HG03139 (cell line): Measurements from ENCODE around the gene MAP7D1.
"Not testable (repeated sequence)": the region's sequence is repeated elsewhere in the genome, so short reads cannot be mapped to it uniquely, and the experiment has no call there.

Experiments used
- ATAC-seq: cut with Tn5 transposase; IDR thresholded peaks from one replicate; pipeline ENCODE4 v1.9.1; 2021; ENCODE audit not compliant: unreplicated experiment

The MAP7D1 gene

DNA sequence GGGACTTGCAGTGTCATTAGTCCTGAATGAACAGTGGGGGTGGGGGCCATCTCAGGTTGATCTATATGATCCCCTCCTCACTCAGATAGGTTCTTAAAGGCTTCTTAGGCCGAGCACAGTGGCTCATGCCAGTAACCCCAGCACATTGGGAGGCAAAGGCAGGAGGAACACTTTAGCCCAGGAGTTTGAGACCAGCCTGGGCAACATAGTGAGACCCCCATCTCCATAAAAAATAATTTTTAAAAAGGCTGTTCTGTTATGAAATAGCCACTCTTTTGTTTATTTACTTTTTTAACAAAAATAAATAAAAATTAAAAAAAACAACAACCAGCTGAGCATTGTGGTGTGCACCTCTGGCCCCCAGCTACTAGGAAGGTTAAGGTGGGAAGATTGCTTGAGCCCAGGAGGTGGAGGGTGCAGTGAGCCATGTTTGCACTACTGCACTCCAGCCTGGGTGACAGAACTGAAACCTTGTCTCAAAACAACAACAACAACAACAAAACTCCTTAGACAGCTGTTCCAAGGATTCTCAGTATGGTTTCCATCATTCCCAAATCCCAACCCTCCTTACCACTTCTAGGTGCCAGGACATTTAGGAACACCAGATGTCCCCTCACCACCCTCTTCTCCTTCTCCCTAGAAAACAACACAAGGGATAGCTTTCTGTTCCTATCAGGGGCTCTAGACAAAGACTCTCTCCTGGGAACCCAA, 4.7 kb upstream of the MAP7D1 start:
- no peak for ATAC-seq

DNA sequence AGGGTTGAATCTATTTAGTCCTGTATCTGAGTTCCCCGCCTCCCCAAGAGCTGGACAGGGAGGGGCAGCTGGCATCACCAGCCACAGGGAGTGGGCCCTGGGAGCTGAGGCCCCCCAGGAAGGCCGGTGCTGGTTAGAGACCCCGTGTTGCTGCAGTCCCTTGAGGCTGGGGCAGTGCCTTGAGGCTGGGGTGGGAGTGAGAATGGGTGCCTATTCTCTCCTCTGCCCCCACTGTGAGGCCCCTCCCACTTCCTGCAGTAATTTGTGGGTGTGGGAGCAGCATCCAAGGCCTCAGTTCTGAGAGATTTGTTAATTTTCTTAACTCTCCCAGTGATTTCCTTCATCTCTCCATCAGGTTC, 4.1 kb upstream of the MAP7D1 start:
- ATAC-seq = no peak

DNA sequence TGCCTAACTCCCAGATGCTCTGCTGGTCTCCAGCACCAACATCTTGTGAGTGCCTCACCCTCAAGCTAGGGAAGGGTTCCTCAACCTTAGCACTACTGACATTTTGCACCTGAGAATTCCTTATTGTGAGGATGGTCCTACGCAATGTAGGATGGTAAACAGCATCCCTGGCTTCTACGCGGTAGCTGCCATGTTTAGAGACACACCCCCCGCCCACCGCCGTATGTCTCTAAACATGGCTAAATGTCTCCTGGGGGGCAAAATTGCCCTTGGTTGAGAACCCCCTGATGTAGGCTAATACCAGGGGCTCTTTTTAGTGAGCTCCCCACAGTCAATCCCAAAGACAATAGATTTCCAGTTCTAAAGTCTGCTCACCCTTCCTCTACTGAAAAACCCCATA, 2.5 kb upstream of the MAP7D1 start:
- no peak for ATAC-seq

DNA sequence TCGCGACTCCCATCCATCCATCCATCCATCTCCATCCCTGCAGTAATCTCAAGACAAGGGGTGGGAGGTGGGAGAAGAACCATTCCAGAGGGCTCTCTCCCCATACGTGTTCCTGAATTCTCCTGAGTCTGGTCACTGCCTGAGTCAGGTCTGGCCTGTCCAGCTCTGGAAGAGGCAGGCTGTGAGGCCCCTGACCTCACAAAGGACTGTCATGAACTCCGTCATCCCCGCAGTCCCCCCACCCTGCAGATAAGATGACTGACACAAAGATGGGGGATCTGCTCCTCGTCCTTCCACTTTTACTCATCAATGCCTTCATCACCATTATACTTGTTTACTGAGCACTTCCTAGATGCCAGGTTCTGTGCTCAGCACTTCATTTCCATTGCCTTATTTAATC, 1.6 kb upstream of the MAP7D1 start:
- ATAC-seq = no peak

DNA sequence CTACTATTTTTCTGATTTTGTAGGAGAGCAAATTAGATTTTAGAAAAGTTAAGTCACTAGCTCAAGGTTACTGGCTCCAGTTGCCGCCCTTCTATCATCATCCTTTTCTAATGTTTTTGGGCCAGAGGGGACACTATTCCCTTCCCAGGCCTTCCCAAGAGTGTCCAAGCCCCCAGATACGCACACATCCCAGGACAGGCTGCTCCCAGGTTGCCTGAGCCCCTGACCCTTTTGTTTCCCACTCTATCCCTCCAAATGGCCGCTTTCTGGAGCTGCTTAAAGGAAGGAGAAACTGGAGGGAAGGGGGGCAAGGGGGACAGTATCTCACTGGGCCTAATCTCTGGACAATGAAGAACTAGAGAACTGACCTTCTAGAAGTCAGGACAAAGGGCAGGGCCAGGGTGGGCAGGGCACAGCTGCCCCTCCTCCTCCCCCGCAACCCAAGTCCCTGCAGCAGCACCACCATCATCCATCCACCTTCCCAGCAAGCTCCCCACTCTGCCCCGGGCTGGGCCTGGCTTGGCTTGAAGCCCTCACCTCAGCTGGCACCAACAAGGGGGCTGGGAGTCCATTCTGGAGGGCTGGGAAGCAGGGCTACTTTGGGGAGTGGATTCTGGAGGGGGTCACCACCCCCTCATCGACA, 1.1 kb upstream of the MAP7D1 start:
- ATAC-seq = no peak

DNA sequence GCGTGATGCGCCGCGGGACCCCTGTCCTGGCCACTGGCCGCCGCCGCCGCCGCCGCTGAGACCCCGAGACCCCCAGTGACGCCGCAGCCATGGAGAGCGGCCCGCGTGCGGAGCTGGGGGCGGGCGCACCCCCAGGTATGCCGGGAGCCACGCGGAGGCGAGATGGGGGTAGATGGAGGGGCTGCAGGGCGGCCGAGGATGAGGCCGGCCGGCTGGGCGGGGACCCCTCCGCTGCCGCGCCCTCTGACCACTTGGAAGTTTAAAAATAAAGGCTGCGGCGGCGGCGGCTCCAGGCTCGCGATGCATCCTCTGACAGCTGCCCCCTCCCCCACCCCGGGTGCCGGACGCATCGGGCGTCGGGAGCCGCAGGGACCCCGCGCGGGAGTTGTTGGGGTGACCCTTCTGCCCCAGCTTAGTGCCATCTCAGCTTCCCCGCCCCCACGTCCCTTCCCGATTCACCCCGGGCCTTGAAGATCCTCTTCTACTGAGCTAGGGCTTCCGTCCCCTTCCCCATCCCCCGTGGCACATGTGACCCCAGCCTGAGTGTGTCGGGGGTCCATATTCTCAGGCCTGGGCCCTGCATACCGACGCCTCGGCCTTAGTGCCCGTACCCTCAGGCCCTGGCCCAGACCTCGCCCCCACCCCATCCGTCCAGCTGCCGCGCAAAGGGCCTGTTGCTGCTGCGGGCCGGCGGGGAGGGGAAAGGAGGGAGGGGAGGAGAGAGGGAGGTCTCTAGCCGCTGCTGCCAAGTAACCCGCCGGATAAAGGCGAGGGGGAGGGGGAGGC, 562 bp downstream of the MAP7D1 start:
- peak; percentile 15 for ATAC-seq

DNA sequence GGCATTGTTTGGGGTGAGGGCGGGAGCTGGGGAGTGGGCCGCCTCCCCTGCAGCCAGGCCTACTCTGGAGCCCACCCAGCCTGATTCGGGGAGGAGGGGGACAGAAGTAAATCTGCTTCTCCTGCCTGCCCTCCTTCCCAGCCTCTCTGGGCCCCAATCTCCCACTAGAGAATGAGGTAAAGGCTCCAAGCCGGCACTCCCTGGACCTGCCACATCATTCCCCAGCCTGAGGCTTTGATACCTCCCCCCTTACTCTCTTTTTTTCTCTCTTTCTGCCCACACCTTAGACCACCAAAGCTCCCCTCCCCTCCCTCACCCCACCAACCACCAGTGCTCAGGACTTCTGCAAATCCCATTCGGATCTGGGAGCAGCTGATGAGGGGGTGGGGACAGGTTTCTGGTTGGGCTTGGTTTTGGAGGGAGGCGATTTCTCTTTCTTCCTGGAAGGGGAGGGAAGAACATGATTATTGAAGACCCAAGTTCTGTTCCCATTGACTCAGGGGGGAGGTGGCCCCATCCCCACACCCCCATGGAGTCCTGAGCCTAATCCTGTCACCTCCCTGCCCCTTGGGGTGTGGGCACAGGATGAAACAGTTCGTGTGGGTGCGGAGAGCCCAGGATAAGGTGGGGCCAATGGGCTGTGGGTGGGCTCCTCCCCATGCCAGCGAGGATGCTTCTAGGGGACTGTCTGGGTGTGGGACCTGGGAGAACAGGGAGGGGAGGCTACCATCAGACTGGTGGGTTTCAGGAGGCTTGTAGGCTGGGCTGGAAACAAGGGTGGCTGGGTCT, 1.3 kb downstream of the MAP7D1 start:
- no peak for ATAC-seq

DNA sequence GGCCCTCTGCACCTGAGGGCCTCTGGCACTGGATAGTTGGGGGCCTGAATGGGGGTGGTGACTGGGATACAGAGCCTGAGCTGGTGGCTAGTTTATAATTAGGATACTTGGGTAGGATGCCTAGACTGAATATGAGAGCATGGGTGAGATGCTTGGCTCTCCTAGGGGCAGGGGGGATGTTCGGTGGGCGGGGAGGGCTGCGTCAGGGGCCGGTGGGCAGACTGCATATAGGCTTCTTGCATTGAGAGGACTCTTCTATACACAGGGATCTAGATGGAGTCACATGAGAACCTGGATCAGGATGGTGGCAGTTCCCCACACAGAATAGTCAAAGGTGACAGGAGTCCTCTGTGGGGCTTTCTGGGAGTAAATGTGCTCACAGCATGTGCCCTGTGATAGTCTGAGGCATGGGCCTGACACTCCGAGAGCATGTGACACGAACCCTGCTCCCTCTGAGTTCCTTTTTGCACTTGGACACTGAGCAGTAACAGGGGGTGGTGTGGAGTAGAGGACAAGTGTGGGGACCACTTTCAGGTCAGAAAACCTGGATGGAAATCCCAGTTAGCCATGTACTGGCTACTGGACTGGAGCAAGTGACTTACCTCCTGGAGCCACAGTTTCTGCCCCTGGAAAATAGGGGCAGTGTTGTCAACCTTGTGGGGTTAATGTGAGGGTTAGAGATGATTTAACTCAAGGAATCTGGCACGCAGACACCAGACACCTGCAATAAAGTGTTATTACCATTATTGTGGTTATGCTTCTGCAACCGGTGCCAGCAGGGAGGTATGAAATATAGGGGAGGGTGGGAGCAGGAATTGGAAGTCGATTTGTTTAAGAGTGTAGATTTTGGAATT, 2.2 kb downstream of the MAP7D1 start:
- ATAC-seq = no peak

DNA sequence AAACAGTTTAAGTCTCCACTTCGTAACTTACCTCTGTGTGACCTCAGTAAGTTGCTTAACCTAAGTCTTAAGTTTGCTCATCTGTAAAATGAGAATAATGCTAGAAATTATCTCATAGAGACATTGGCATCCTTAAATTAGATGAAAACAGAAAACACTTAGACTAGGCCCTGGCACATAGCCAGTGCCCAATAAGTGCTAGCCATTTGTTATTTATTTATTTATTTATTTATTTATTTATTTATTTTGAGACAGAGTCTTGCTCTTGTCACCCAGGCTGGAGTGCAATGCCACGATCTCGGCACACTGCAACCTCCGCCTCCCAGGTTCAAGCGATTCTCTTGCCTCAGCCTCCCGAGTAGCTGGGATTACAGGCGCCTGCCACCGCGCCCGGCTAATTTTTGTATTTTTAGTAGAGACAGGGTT, 2.9 kb downstream of the MAP7D1 start:
- ATAC-seq = not testable (repeated sequence)

DNA sequence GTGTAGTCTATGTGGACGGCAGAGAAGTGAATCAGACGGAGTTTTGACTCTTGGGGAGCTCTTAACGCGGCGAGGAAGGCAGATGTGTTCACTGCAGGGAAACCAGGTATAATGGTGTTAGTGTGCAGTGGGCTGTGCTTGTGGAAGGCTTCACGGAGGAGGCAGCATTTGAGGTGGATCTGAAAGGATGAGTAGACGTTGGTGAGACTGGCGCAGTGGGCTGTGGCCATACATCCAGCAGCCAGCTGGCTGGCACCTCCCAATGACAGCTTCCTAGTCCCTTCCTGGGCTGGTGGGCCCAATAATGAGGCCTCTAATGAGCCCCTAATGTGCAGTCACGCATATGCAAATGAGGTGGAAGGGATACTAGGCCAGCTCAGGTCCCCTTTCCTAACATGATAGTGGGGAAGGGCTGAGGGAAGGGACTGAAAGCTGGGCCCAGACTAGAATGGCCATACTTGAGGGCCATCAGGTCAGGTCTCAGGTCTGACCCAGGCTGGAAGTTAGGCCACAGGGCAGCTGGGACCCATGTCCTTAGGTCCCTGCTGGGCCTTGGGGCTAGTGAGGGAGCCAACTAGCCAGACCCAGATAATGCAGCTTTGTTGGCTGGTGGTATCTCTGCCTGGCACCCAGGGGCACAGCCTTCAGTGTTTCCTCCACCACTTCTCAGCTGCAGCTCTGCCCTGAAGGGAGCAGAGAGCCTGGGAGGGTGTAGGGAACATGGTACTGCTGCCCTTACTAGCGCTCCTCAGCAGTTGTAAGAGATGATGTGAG, 3.8 kb downstream of the MAP7D1 start:
- no peak for ATAC-seq

DNA sequence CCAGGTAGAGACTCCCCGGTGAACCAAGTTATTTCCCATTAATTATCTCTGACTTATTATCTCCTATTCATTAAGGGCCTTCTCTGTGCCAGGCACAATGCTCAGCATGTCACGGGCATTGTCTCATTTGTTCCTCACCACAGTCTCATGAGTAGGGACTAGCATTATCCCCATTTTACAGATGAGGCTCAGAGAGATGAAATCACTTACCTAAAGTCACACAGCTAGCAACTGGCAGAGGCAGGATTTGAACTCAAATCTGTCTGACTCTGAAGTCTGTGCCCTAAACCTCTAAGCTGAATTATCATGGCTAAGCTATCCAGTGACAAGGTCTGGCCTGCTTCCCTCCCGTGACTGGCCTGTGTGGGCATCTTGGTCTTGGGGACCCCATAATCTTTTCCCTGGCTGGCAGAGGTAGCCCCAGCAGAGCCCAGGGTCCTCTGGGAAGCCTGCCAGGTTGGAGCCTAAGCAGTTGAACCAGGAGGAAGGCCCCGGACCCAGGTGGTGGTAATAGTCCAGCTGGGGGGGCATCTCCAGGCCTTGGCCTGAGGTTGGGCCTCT, 4.5 kb downstream of the MAP7D1 start:
- ATAC-seq = no peak

DNA sequence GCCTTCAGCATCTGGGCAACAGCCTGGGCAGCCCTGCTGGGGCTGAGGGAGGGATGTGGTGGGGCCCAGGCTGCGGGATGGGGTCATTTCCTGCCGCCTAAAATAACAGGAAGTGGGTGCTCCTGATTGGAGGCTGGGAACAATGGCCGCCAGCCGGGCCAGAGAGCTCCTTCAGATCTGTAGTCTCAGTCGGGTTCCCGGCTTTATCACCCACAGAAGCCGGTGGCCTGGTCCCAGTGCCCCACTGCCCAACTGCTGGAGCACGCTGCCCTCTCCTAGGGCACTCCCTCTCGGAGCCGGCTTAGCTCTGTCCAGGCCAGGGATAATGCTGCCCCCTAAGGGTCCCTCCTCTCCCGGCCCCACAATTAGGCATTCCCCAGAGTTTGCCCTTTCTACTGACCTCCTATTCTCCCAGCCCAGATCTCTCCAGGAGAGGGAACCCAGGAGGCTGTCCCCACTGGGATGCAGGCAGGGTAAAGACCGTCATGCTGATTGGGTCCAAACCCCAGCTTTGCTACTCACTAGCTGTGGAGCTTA, 5.1 kb downstream of the MAP7D1 start:
- no peak for ATAC-seq

DNA sequence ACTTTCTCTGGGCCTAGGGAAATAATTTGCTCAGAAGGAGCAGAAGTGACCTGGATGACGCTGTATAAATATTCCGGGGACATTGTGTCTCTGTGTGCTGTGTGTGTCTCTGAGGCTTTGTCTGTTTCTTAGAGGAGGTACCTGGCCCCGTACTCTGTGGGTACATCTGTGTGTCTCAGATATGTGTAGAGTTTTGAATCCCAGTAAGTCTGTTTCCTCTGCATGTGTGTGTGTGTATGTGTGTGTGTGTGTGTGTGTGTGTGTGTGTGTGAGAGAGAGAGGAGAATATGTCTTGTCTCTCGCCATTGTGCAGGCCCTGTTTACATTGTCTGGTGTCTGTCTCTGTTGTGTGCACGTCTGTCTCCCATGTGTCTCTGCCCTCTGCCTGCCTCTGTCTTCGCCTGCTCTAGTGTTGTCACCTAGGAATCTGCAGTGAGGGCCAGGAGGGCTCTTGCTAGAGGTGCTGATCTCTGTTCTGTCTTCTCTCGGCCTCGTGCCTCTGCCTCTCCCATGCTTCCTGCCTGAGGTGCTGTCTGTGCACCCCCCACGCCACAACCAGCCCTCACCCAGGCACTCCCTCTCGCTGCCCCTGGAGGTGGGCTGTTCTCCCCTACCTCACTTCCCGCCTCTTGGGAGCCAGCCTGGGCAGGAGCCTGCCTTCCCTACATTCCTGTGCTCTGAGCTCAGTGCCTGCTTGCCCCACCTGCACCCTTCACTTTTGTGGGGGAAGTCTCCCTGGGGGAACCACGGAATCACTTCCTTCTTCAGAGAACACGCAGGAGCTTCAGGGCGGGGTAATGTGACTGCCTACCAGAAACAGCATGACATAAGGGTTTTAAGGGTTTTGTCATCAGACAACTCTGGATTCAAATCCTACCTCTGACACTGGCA, 5.9 kb downstream of the MAP7D1 start:
- ATAC-seq = no peak

DNA sequence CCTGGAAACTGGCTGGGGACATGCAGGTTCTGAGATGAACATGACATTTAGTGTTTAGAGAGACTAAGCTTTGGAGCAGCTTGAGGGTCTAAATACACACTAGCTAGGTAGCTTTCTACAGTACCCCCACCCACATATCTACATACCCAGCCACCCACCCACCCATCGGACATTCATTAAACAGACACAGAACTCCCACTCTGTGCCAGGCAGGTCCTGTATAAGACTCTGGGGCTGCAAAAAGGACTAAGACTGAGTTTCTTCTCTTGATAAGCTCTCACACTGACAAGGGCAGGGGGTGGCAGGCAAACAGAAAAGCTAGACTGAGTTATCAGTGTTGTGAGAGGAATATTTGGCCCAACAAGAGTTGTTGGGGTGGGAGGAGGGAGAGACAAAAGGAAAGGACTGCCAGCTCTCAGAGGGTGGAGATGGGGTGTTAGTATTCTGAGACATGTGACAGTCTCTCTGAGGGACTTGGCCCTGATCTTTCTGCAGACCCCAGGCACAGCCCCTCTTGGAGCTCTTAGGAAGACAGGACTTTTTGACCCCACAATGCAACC, 6.8 kb downstream of the MAP7D1 start:
- ATAC-seq = no peak

DNA sequence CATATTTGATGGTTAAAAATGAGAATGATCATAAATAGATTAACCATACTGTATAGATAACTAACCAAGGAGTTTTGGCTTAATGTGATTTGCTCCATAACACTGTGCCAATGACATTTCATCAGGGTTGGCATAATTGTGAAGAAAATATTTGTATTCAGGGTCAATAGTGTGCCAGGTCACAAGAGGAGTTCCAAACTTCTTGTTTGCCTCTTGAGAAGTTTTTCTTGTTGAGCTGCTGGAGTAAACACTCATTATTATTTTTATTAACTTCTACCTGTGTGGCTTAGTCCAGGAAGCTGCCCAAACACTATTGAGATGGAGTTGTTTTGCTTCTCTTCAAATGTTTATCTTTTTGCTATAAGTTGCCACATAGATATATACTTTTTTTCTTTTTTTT, 7.5 kb downstream of the MAP7D1 start:
- no peak for ATAC-seq

DNA sequence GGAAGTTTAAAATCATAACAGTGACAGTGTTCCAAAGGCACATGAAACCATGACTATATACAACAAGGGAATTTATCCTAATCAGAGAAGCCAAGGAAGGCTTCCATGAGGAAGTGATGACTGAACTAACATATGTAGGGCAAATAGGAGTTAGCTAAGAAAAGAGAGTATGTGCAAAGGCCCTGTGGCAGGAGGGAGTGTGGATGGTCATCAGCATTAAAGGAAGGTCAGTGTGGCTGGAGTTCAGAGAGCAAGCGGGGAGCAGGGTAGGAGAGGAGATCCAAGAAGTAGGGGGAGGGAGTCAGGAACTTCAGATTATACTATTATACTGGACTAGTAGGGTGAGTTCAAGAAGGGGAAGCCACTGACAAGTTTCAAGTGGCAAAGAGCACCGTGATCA, 8.4 kb downstream of the MAP7D1 start:
- no peak for ATAC-seq

DNA sequence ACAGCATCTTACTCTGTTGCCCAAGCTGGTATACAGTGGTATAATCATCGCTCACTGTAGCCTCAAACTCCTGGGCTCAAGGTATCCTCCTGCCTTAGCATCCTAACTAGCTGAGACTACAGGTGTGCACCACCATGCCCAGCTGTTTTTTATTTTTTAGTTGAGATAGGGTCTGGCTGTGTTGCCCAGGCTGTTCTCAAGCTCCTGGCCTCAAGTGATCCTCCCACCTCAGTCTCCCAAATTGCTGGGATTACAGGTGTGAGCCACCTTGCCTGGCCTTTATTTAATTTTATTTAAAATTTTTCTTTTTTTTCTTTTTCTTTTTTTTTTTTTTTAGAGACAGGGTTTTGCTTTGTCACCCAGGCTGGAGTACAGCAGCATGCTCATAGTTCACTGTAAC, 9.2 kb downstream of the MAP7D1 start:
- no peak for ATAC-seq

DNA sequence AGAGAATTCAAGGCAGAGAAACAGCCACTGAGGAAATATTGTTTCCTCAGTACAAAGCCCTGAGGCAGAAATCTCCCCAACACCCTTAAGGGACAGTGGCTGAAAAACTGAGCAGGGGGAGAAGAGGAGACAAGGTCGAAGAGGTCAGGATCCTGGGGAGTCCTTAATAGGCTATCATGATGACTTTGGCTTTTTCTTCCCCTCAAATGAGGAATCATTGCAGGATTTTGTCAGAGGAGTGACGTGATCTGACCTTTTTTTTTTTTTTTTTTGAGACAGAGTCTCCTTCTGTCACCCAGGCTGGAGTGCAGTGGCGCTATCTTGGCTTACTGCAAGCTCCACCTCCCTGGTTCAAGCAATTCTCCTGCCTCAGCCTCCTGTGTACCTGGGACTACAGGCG, 10.2 kb downstream of the MAP7D1 start:
- ATAC-seq = no peak
